Activated CD8-positive, alpha-beta memory T cell treated with anti-CD3 and anti-CD28 coated beads for 48 hours (primary cell): ENCODE data around the gene NAV2.

Experiments
- DNase-seq, 3 experiments: peaks; one replicate each; pipeline ENCODE4 v3.0.0-alpha.2; 2020; ENCODE audit warnings: low read depth in 2 of 3, low spot score in 2 of 3

The NAV2 gene

DNA sequence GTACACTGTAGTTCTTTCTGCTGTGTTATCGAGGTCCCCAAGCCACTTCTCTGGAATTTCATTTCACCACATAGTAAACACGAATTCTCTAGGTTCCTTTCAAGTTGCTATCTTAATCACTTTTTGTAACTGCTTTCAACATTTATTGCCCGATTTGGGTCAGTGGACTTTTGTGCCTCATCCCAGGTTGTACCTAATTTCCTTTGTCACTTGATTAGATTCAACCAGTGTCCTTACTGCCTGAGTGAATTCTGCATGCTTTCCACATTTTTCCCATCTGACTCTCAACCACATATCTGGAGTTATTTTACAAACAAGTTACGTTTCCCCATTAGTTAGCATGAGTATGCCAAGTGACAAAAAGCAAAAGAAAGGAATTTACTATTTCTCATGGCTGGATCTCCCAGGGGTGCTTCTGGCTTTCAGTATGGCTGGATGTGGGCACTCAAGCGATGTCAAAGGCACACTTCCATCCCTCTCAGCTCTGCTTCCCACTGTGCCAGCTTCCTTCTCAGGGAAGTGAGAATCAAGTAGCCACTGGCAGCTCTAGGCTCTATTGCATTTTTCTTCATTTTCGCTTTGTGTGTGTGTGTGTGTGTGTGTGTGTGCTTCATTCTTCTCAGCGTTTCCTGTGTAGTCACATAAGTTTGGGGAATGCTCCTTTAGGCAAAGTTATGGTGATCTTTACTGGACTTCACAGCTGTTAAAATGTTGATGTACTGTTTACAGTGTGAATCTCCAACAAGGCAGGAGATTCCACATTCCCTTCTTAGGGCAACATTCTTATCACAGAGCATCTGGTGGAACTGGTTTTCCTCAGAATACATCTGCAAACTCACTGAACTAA lies 318.7 kb downstream of the NAV2 start:
- no peak for DNase-seq

DNA sequence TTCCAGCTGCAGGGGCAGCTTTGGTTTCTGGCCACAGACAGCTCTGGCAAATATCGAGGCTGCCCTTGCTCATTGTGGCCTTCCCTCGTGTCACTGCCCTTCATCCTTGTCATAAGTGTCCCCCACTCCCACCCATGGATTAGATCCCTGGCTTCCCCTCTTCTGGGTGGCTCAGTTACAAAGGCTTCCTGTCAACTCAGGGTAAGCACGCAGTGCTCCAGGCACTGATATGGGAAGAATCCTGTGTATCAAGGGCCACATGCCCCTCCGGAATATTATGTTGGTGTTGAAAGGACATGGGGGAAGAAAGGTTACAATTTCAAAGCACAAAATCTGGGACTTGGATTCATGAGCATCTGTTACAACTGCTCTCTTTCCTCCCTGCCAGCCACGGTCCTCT lies 319.5 kb downstream of the NAV2 start:
- no peak for DNase-seq

DNA sequence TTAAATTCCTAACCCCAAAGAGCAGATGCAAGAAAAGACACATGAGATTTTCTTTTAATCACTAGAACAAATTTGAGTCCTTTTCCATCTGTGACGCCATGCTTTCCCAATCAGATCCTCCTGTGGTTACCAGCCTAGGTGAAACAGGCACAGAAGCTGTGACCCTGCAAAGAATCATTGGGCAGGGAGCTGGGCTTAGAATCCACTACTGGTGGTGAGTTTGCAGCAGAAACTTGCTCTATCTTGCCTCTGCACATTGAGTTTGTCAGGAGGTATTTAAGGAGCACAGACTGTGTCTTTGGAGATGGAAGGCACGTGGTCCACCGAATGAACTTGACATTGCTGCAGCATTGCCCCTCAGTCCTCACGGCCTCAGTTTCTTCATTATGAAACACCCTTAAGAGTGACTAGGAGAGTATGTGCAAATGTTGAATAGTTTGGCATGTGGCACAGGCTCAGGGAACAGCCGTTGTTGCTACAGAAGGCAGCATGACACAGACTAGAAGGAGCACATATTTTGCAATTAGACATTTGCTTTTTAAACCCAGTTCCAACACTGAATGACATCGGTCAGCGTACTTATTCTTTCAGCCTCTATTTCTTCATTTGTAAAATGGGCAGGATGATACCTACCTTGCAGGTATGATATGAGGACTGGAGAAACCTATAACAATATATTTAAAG lies 320.1 kb downstream of the NAV2 start:
- DNase-seq: no peak

DNA sequence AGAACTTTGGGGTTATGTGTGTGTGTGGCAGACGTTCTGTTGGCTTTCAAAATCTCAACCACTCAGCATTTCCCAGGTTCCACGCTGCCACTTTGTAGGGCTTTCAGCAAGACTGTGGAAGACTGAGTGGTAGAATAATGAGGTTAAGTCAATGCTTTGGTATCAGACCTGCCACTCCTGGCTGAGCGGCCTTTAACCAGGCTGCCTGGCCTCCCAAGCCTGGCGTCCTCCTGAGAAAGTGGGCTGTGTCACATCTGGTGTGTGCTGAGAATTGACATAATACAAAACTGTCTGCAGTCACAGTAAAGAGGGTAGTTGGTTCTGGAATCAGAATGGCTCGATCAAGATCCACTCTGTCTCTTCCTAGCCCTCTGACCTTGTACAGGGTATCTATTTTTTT lies 321.2 kb downstream of the NAV2 start:
- no peak for DNase-seq

DNA sequence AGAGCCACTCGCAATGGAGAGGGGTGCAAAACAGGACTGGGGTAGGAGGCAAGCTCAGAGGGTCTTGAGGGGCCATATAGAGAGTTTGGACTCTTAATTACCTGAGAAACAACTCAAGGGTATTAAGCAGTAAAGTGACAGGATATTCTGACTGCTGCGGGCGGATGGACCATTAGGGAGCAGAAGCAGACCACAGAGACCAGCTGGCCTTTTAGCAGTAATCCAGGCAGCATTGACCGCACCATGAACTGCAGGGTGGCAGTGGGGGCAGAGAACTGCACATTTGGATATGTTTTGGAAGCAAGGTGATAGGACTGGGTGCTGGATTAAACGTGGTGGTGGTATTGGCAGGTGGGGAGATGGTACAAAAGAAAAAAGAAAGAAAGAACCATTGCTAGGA lies 322.3 kb downstream of the NAV2 start:
- no peak for DNase-seq

DNA sequence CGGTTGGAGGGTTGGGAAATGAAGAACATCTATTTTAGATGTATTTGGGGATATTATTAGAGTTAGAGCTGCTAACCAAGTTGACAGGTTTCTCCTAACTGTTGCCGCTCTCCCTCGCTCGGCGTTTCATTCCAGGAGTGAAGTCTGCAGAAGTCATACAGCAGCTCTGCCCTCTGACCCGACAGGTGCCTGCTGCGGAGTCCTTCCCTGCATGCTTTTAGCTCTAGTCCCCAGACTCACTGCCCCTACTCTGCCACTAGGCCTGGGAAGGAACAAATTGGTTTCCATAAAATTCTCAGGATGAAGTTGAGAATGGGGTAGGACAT lies 322.7 kb downstream of the NAV2 start:
- DNase-seq: no peak

DNA sequence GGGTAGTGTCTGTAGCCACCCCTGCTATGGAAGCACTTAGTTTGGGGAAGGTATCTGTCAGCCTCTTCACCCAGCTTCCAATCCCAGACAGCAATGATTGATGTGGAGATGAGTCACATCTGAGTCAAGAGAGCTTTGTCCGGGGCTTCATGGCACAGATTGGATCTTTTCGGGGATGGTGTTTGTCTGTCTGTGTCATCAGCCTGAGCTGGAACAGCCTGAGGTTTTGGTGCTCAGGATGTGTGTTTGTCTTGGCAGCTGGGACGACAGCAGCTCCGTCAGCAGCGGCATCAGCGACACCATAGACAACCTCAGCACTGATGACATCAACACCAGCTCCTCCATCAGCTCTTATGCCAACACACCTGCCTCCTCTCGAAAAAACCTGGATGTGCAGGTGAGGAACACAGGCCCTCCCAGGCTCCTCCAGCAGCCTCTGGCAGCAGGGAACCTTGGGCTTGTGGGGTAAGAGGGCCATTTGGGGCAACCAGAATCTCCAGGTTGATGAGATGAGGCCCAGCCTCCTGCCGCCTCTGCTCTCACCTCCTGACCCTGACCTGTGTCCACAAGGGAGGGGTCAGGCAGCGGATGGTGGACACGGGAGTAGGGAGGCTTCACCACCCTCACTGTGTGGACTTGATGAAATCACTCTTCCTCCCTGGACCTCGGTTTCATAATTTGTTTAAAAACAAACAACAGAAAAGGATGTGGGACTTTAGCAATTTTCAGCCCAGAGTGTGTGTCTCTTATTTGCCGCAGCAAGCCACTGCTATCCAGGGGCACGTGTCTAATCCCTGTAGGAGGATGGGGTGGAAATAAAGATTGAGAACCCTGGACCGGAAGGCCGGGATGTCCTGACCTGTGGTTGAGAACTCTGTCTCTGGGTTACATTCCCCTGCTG lies 323.3 kb downstream of the NAV2 start:
- no peak for DNase-seq

DNA sequence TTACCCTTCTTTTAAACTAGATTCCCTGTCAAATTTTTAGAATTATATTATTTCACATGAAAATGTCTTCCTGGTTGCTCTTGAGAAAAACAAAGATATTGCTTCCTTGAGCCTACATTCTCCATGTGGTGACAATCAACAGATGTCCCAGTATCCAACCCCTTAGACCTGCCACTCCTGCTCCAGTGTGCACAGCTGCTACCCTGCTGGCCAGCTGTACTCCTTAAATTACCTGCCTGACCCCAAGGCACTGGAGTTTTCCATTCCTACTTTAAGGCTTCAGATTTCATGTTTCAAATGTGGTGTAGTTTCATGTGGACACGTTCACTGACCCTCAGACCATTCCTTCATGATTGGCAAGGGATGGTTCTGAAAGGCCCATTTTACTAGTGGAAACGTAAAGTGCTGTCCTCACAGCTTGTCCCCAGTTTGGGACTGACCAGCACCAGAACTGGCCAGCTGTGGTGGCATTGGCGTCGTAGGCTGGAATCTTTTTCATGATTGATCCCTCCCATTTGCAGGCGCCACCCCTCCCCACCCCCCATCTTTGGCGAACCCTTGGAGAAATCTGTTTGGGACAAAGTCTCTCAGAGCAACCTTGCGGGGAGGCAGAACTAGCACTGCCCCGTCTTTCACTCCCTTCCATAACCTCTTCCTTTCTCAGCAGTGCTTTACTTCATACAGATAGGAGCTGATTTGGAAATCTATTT lies 324.1 kb downstream of the NAV2 start:
- DNase-seq: no peak

DNA sequence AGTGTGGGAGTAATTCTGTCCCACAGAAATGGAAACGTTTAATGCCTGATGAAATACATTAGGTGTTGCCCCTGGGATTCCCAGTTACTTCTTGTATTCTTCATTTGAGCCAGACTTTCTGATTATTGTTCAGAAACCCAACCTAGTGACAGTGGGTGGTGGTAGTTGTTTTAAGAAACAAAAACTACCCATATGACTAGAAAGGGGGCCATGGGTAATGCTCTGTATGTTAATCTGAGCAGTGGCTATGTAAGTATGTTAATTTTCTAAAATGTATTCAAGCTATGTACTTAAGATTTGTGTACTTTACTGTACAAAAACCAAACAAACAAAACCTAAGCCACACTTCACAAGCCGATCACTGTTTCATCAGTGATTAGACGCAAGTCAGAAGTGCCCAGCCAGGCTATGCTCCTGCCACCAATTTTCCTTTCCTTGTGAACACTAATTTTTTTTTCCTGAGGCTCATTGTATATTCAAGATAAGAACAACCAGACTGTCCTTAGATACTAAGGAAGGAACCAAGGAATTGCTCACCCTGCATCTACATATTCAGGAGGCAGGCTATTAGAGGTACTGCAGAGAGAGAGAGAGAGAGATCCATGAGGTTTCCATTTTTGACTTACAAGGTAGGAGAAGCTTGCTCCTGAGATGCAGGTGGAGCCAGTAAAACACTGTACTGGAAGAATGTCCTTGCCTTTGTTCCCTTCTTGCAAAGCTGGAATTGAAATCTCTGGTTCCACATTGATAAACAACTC lies 324.9 kb downstream of the NAV2 start:
- DNase-seq: no peak

DNA sequence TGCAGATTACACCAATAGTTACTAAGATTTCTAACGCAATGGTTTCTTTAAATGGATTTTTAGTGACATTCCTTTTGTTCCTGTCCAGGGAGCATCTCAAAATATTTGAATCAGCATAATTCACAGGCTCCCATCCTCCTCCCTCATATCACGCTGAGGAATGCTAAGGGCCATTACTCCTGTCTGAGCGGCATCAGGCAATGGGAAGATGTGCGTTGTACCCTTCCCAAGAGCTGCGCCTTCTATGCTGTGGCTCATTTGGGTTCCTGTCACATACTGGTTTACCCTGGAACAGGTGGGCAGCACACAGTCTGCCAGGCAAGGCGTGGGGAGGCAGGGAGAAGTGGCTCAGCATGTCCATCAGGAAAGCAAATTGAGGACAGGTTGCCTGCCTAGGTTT lies 325.8 kb downstream of the NAV2 start:
- DNase-seq: no peak

DNA sequence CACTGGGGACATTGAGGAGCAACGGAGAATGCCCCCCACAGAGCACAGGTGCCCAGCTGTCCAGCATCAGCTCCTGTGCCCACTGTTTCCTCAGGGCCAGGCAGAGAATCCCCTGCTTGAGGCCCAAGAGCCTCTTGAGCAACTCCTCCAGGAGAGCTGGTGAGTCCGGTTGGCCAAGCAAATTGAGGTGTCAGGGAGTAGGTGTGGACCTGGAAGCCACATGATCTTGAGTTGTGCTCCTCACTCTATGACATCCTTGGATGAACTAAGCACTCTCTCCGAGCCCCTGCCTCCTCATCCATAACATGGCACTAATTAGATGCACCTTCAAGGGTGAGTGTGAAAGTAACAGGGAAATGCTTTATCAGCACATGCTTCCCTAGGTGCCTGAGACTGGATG lies 326.3 kb downstream of the NAV2 start:
- no peak for DNase-seq

DNA sequence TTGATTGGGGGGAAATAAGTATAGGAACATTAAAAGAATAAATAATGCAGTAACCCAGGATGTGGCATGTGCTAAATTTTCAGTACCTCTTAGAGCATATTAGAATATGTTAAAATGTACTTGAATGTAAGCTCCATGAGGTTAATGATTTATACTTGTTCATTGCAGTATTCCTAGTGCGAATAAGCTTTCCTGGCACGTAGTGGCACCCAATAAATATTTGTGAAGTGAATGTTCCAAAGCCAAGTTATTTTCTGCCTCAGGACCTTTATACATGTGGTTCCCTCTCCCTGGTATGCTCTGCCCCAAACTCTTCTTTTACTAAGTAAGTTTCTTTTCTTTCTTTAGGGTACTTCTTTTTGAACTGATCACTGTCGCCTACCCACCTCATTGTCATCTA lies 328.9 kb downstream of the NAV2 start:
- no peak for DNase-seq

DNA sequence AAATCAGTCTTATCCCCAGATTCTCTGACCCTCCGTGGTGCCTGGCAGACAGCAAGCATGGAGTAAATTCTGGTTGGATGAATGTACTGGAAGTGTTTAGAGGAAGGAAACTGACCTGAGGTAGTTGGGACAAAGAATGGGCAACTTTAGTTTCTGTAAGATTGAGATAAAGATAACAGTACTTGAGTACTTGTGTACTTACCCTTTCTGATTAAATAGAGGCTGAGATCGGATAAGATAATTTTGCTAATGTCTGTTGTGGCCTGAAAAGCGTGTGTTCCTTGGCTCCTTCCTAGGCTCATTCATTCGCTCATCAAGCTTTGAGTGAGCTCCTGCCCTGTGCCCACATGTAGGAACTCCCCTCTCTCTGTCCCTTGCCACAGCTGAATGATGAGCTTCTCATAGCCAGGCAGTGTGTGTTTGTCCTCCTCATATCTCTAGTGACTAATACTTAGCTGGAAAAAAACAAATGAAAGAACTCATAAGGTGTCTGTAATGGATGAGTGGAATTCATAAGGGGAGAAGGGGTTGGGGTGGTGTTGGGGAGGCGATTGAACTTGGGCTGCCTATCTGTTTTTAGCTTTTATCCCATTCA lies 329.5 kb downstream of the NAV2 start:
- DNase-seq: no peak

DNA sequence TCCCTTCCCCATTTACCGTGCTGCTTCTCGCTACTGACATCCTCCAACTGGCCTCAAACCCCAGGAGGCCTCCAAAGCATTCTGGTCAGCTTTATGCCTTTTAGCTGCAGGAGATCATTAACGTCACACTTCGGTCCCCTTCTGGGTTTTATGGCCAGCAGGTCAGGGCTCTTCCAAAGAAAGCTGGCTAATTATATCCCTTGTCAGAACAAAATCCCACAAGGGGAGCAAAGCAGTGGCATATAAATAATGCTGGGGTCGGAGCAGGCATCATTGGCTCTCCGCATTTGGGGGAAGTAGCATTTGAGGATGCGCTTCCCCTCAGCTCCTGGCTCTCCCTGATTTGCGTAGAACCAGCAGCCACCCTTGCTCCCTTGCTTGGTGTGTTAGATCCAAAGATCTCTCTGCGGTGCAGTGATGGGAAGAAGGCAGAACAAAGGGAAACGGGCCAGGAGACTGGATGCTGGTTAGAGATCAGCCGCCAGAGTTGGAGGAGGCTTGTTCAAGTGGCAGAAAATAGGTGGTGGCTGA lies 330.2 kb downstream of the NAV2 start:
- DNase-seq: no peak

DNA sequence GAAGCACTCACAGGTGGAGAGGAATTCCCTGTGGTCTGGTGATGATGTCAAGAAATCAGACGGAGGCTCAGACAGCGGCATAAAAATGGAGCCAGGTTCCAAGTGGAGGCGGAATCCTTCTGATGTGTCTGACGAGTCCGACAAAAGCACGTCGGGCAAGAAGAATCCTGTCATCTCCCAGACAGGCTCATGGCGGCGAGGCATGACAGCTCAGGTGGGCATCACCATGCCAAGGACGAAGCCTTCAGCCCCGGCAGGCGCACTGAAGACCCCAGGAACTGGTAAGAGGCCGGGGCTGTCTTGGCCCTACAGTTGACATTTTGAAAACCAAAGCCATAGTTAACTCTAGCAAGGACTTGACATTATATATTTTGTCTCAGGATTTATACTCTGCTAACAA lies 331.4 kb downstream of the NAV2 start:
- DNase-seq: no peak

DNA sequence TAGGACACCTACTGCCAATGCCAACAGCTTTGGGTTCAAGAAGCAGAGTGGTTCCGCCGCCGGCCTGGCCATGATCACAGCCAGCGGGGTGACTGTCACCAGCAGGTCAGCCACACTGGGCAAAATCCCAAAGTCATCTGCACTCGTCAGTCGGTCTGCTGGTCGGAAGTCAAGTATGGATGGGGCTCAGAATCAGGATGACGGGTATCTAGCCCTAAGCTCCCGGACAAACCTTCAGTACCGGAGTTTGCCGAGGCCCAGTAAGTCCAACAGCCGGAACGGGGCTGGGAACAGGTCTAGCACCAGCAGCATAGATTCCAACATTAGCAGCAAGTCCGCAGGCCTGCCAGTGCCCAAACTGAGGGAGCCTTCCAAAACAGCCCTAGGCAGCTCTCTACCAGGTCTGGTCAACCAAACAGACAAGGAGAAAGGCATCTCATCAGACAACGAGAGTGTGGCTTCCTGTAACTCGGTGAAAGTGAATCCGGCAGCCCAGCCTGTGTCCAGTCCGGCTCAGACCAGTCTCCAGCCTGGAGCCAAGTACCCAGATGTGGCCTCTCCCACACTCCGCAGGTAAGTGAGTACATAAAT lies 332.6 kb downstream of the NAV2 start:
- DNase-seq: no peak

DNA sequence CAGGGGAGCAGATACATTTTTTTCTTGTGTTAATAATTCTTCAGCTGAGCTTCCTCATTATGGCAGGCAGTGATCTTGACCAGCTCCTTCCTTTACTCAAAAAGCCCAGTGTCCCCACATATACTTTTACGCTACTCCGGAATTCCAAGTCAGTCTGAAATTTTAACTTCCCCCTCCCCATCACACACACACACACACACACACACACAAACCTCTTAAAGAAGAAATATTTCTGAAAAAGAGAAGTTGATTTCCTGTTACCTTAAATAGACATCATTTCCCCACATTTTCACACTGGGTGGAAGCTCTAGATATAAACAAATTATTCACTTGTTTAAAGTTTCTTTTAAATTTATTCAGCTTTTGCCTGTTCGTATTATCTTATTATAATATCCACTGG lies 333.8 kb downstream of the NAV2 start:
- DNase-seq: no peak

DNA sequence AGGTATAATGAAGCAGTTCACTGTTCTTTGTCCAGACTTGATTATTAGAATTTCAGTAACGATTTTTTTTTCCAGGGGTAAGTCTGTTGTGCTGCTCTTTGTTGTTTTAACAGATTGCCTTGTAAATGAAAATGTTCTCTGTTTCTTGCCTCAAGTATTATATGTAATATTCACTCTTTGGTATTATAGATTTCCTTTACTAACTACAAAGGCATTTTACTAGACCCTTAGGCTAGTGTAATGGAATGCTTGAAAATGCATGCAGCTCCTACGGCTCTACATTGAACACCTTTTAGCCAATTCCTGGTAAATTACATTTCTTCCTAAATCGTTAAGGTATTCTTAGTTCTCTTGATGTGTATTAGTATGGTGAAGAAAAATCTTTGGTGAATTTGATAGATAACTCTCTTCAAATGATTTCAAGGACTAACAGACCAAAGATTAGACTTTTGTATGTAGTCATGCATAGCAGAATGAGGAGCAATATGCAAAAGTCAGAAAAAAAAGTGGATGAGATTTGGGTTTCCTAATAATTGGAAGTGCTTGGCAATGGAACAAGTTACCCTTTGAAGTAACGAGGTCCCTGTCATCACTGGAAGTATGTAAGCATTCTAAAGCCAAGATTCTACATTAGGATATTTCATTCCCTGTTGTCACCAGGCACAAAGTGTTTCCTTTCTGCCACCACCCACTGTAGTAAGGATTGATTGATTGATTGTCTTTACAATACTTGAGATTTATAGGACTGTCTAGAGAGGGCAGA lies 334.6 kb downstream of the NAV2 start:
- no peak for DNase-seq

DNA sequence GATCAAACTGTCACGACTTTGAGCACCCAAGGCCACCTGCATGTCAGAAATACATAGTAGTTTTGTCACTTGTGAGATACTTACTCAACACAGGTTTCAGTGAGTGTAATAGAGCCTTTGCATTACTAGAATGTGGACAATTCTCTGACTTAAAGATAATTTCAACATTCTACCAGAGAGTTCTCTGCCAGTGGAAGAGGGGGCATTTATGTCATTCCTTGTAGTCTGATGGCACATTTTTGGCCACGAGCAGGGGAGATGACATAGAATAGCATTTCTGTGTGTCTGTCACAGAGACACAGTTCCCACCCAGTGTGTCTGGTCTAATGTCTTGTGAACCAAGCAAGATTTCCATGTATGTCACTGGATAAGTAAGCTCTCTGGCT lies 335.1 kb downstream of the NAV2 start:
- no peak for DNase-seq
